Esophagus (tissue), 2 donors: ENCODE results near the gene ANTXR2. TPM values are rescaled to one million over a fixed set of nuclear protein-coding genes. Genes with fewer than 3 reads are reported as not detected.

Experiments
- H3K27ac ChIP-seq, 2 donors: one replicate each; pipeline ENCODE4 v1.5.1; 2013; ENCODE audit warnings: low read depth in 2 of 2, mild to moderate bottlenecking in 2 of 2, inconsistent platforms in 1 of 2, low read length in 1 of 2, moderate library complexity in 1 of 2
- H3K27me3 ChIP-seq, 2 donors: one replicate each; pipeline ENCODE4 v1.6.1; 2013; ENCODE audit warnings: low read length in 2 of 2, control low read depth in 1 of 2, mild to moderate bottlenecking in 1 of 2; ENCODE audit not compliant: insufficient read depth in 2 of 2, control insufficient read depth in 1 of 2
- H3K36me3 ChIP-seq, 2 donors: one replicate each; pipeline ENCODE4 v1.6.1; 2013; ENCODE audit warnings: low read length in 1 of 2; ENCODE audit not compliant: control insufficient read depth in 2 of 2, insufficient read depth in 2 of 2
- H3K4me1 ChIP-seq, 2 donors: one replicate each; pipeline ENCODE4 v1.6.1; 2013; ENCODE audit warnings: low read length in 1 of 2; ENCODE audit not compliant: control insufficient read depth in 2 of 2, insufficient read depth in 2 of 2
- H3K4me3 ChIP-seq, 2 donors: one replicate each; pipeline ENCODE4 v1.5.1; 2013; ENCODE audit warnings: low read length in 2 of 2, mild to moderate bottlenecking in 2 of 2, low read depth in 1 of 2, moderate library complexity in 1 of 2
- H3K9me3 ChIP-seq, 2 donors: one replicate each; pipeline ENCODE4 v1.6.1; 2013; ENCODE audit warnings: mild to moderate bottlenecking in 2 of 2, low read depth in 1 of 2, low read length in 1 of 2, moderate library complexity in 1 of 2; ENCODE audit not compliant: control insufficient read depth in 2 of 2, insufficient read depth in 1 of 2
- WGBS, 2 donors: extraction: QIAGEN DNeasy Blood & Tissue Kit; methylation state at CpG; one replicate each; pipeline ENCODE4 v1.1.7; 2013; 5-methylcytosine and 5-hydroxymethylcytosine counted together
- polyA plus RNA-seq, 2 donors: library from polyadenylated mRNA; stranded (reverse); fragments of 200-250 nt; gene quantifications; one replicate each; pipeline ENCODE4 v1.2.3, GENCODE V29; 2013
- donor health status: healthy with polysubstance abuse.
- donor health status: Bipolar disorder and iron deficiency.

ANTXR2 gene
- polyA plus RNA-seq, 2 donors, result 4.0 to 9.6 TPM

DNA sequence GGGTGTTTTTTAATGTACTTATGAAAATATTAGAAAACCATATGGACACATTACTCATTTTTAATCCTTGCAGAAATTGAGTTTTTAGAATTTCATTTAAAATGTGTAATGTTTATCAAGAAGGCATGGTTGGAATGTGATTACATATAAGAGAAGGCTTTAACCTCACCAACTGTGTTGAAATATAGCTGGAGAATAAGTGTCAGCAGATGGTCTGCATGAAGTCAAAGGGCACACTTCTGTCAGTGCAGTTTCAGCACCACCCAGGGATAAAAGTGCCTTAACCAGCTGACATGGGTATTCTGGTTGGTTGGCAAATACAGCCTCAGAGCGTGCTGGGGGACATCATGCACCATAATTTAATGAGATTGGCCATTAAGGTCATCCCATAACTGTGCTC is 21.2 kb upstream of the ANTXR2 start:
- H3K4me1 ChIP-seq, result no peaks in the 10 kb centered on the region
- H3K4me3 ChIP-seq, result no peak overlapping the region
- no peaks in the 10 kb centered on the region for H3K27me3 ChIP-seq
- no peak overlapping the region for H3K27ac ChIP-seq
- no peaks in the 10 kb centered on the region for H3K9me3 ChIP-seq
- 80 to 81% methylated on average over 1 of the region's 1 CpG for WGBS, 2 donors
- no peaks in the 10 kb centered on the region for H3K36me3 ChIP-seq

DNA sequence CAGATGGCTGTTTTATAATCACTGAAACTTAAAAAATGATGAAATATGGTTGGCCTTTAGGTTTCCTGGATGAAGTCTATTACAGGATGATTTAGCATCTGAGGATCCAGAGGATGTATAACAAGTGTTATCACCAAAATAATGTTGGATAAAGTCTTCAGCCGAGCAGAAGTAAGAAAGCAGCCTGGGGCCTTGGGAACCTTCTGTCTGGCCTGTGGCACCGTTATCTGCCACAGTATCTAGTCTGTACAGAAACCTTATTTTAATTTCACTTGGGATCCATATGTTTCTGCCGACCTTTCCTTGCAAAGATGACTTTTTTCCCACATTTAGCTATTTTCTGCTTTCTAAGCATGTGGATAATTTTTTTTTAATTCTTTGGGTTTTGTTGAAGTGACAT is 20.5 kb upstream of the ANTXR2 start:
- 75 to 78% methylated on average over 3 of the region's 3 CpGs for WGBS, 2 donors
- H3K27me3 ChIP-seq, result no peaks in the 10 kb centered on the region

GRCh38 chr4:80092847-80093246 is 19.8 kb upstream of the ANTXR2 start:
- Histone ChIP-seq H3K4me3 (no peak overlapping the region), H3K4me1 (no peaks in the 10 kb centered on the region), H3K27me3 (no peaks in the 10 kb centered on the region), H3K36me3 (no peaks in the 10 kb centered on the region), H3K27ac (no peak overlapping the region), H3K9me3 (no peaks in the 10 kb centered on the region)
- WGBS, 2 donors, result 82 to 96% methylated on average over 1 of the region's 1 CpG

More for the DNA sequence above, 20.5 kb upstream of the ANTXR2 start:
- Histone ChIP-seq H3K4me1 (no peaks in the 10 kb centered on the region), H3K9me3 (no peaks in the 10 kb centered on the region), H3K36me3 (no peaks in the 10 kb centered on the region), H3K27ac (no peak overlapping the region), H3K4me3 (no peak overlapping the region)

- Histone ChIP-seq H3K9me3 (no peaks in the 10 kb centered on the region), H3K36me3 (no peaks in the 10 kb centered on the region), H3K4me3 (no peak overlapping the region), H3K27ac (no peak overlapping the region), H3K4me1 (no peaks in the 10 kb centered on the region), H3K27me3 (no peaks in the 10 kb centered on the region)
- 82 to 86% methylated on average over 2 of the region's 2 CpGs for WGBS, 2 donors
Measured at GRCh38 chr4:80092088-80092487, 19.1 kb upstream of the ANTXR2 start.

- WGBS, 2 donors, result 93% methylated on average over 2 of the region's 2 CpGs
Measured at GRCh38 chr4:80091688-80092087, 18.7 kb upstream of the ANTXR2 start.

GRCh38 chr4:80091184-80091583 is 18.2 kb upstream of the ANTXR2 start:
- Histone ChIP-seq H3K27me3 (no peaks in the 10 kb centered on the region), H3K36me3 (no peaks in the 10 kb centered on the region), H3K9me3 (no peaks in the 10 kb centered on the region), H3K4me3 (no peak overlapping the region), H3K4me1 (no peaks in the 10 kb centered on the region), H3K27ac (no peak overlapping the region)
- 73 to 76% methylated on average over 3 of the region's 3 CpGs for WGBS, 2 donors

More at GRCh38 chr4:80091688-80092087, 18.7 kb upstream of the ANTXR2 start:
- Histone ChIP-seq H3K4me1 (no peaks in the 10 kb centered on the region), H3K4me3 (no peak overlapping the region), H3K27me3 (no peaks in the 10 kb centered on the region), H3K27ac (no peak overlapping the region), H3K9me3 (no peaks in the 10 kb centered on the region), H3K36me3 (no peaks in the 10 kb centered on the region)

DNA sequence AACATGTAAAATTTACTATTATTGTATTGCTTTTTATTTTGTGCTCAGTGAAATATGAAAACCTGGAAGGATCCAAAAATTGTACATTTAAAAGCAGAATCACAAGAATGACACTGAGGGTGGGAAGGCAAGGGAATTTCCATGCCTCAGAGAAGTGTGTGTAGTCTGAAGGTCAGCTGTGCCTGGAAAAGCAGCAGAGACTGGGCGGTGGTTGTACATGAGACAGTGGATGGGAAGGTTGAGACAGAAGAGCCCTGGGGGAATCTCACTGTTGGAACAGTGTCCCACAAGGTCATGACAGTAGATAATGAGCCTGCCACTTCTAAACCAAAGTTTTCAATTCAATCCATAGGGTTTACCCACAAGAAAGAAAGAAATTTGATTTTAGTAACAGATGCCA is 17.1 kb upstream of the ANTXR2 start:
- Histone ChIP-seq H3K4me3 (no peak overlapping the region), H3K27ac (no peak overlapping the region), H3K4me1 (no peaks in the 10 kb centered on the region), H3K36me3 (no peaks in the 10 kb centered on the region), H3K9me3 (no peaks in the 10 kb centered on the region), H3K27me3 (no peaks in the 10 kb centered on the region)
- 73 to 83% methylated on average over 1 of the region's 1 CpG for WGBS, 2 donors

GRCh38 chr4:80088471-80088870 is 15.4 kb upstream of the ANTXR2 start:
- no peaks in the 10 kb centered on the region for H3K27me3 ChIP-seq
- H3K36me3 ChIP-seq, result no peaks in the 10 kb centered on the region
- no peak overlapping the region for H3K27ac ChIP-seq
- H3K4me1 ChIP-seq, result no peaks in the 10 kb centered on the region
- H3K4me3 ChIP-seq, result no peak overlapping the region
- no peaks in the 10 kb centered on the region for H3K9me3 ChIP-seq
- 88 to 90% methylated on average over 1 of the region's 1 CpG for WGBS, 2 donors

DNA sequence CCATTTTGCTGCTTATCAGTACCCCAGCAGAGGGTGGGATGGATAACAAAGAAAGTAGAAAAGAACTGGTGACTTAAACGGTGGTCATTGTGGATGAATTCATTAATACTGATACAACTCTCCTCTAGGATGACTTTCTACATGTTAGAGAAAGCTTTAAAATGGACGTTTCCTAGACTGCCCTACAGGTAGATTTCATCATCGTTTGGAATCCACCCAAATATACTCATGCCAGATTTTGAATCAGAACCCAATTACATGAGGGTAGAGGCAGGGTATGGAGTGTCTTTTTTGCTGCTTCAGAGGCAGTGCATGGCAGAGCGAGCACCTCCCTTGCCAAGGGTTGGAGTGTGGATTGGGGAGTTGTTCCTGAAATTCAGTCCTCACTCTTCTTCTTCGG is 13.3 kb upstream of the ANTXR2 start:
- H3K9me3 ChIP-seq, result no peaks in the 10 kb centered on the region
- WGBS, 2 donors, result 70 to 77% methylated on average over 5 of the region's 5 CpGs
- no peaks in the 10 kb centered on the region for H3K36me3 ChIP-seq
- H3K4me3 ChIP-seq, result no peak overlapping the region
- no peaks in the 10 kb centered on the region for H3K4me1 ChIP-seq
- H3K27me3 ChIP-seq, result no peaks in the 10 kb centered on the region
- no peak overlapping the region for H3K27ac ChIP-seq

GRCh38 chr4:80085081-80085480 is 12.1 kb upstream of the ANTXR2 start:
- Histone ChIP-seq H3K9me3 (no peaks in the 10 kb centered on the region), H3K27me3 (no peaks in the 10 kb centered on the region), H3K4me3 (no peak overlapping the region), H3K4me1 (no peaks in the 10 kb centered on the region), H3K27ac (no peak overlapping the region), H3K36me3 (no peaks in the 10 kb centered on the region)
- 93 to 95% methylated on average over 3 of the region's 3 CpGs for WGBS, 2 donors
